Loucy (cell line): ENCODE measurements around the gene ABLIM2.
"Not testable (repeated sequence)": the region's sequence is repeated elsewhere in the genome, so short reads cannot be mapped to it uniquely, and the experiment has no call there.

Experiments
- H2AFZ ChIP-seq: fragments of 200-600 bp; sonication (generic); 2 replicates; pipeline ENCODE4 v1.6.0; 2016; ENCODE audit warnings: antibody characterized with exemption, mild to moderate bottlenecking, low read length, moderate library complexity
- H3F3A ChIP-seq: fragments of 200-600 bp; 2 replicates; pipeline ENCODE4 v1.6.0; 2016; ENCODE audit warnings: antibody characterized with exemption, low read depth, mild to moderate bottlenecking
- H3K27me3 ChIP-seq: fragments of 200-600 bp; sonication (generic); 2 replicates; pipeline ENCODE4 v1.6.1; 2014; ENCODE audit warnings: low read length, mild to moderate bottlenecking; ENCODE audit not compliant: insufficient read depth, poor library complexity, severe bottlenecking
- H3K36me3 ChIP-seq: fragments of 200-600 bp; sonication (generic); 2 replicates; pipeline ENCODE4 v1.6.1; 2016; ENCODE audit warnings: low read length; ENCODE audit not compliant: insufficient read depth
- H3K4me1 ChIP-seq: fragments of 200-600 bp; sonication (generic); 2 replicates; pipeline ENCODE4 v1.5.1; 2014; ENCODE audit warnings: low read length, mild to moderate bottlenecking; ENCODE audit not compliant: insufficient read depth, poor library complexity, severe bottlenecking
- H3K4me2 ChIP-seq: fragments of 200-600 bp; sonication (generic); 2 replicates; pipeline ENCODE4 v1.6.0; 2014; ENCODE audit warnings: antibody characterized with exemption, low read length, low read depth, mild to moderate bottlenecking; ENCODE audit not compliant: poor library complexity, severe bottlenecking
- H3K4me3 ChIP-seq: fragments of 200-600 bp; sonication (generic); 2 replicates; pipeline ENCODE4 v1.5.1; 2014; ENCODE audit warnings: low read length, mild to moderate bottlenecking, mixed read lengths; ENCODE audit not compliant: poor library complexity, severe bottlenecking
- H3K79me2 ChIP-seq: fragments of 200-600 bp; sonication (generic); 2 replicates; pipeline ENCODE4 v1.6.1; 2014; ENCODE audit warnings: low read length; ENCODE audit not compliant: insufficient read depth
- H3K9ac ChIP-seq: fragments of 200-600 bp; sonication (generic); 2 replicates; pipeline ENCODE4 v1.6.0; 2014; ENCODE audit warnings: mild to moderate bottlenecking, low read depth, low read length, moderate library complexity; ENCODE audit not compliant: poor library complexity, severe bottlenecking
- H3K9me2 ChIP-seq: fragments of 200-600 bp; sonication (generic); replicated peaks from 2 replicates; pipeline ENCODE4 v1.6.1; 2016; ENCODE audit warnings: low read depth, low read length, mixed read lengths
- H3K9me3 ChIP-seq: fragments of 200-600 bp; sonication (generic); 2 replicates; pipeline ENCODE4 v1.6.1; 2014; ENCODE audit warnings: mild to moderate bottlenecking, antibody characterized with exemption, low read length, low read depth; ENCODE audit not compliant: insufficient read depth
- H4K20me1 ChIP-seq: fragments of 200-600 bp; sonication (generic); 2 replicates; pipeline ENCODE4 v1.6.0; 2014; ENCODE audit warnings: antibody characterized with exemption, low read length, mild to moderate bottlenecking; ENCODE audit not compliant: insufficient read depth, poor library complexity, severe bottlenecking
- CTCF ChIP-seq: fragments of 200-600 bp; sonication (generic); conservative IDR thresholded peaks from 2 replicates; pipeline ENCODE4 v1.5.1; 2014; ENCODE audit warnings: mild to moderate bottlenecking, antibody characterized with exemption, low read length
- EZH2phosphoT487 ChIP-seq: fragments of 200-600 bp; IDR thresholded peaks from 2 replicates; pipeline ENCODE4 v1.6.1; 2018; ENCODE audit warnings: antibody characterized with exemption, mild to moderate bottlenecking, moderate library complexity, borderline replicate concordance

Gene ABLIM2

GRCh38 chr4:8142556-8142955, 16.1 kb downstream of the ABLIM2 start:
- no peaks in the 10 kb centered on the region for H3K36me3 ChIP-seq
- no peaks in the 10 kb centered on the region for H4K20me1 ChIP-seq
- no peaks in the 10 kb centered on the region for H3K4me1 ChIP-seq
- H3K9me2 ChIP-seq, result no peaks in the 10 kb centered on the region
- no peak overlapping the region for H2AFZ ChIP-seq
- no peak overlapping the region for H3K4me2 ChIP-seq
- no peaks in the 10 kb centered on the region for H3F3A ChIP-seq
- H3K9me3 ChIP-seq, result no peaks in the 10 kb centered on the region
- no peaks in the 10 kb centered on the region for H3K27me3 ChIP-seq
- H3K79me2 ChIP-seq, result no peaks in the 10 kb centered on the region
- TF ChIP-seq CTCF (no peak), EZH2phosphoT487 (no peak)
- no peak overlapping the region for H3K9ac ChIP-seq
- H3K4me3 ChIP-seq, result no peak overlapping the region

GRCh38 chr4:8141935-8142334, 16.7 kb downstream of the ABLIM2 start:
- Histone ChIP-seq H3K9ac (no peak overlapping the region), H4K20me1 (no peaks in the 10 kb centered on the region), H3K4me2 (no peak overlapping the region), H3F3A (no peaks in the 10 kb centered on the region), H3K4me1 (no peaks in the 10 kb centered on the region), H3K9me3 (no peaks in the 10 kb centered on the region), H3K9me2 (no peaks in the 10 kb centered on the region), H3K4me3 (no peak overlapping the region), H2AFZ (no peak overlapping the region), H3K27me3 (no peaks in the 10 kb centered on the region), H3K36me3 (no peaks in the 10 kb centered on the region), H3K79me2 (no peaks in the 10 kb centered on the region)
- TF ChIP-seq CTCF (no peak), EZH2phosphoT487 (no peak)

GRCh38 chr4:8140915-8141314, 17.7 kb downstream of the ABLIM2 start:
- Histone ChIP-seq H3K9me3 (no peaks in the 10 kb centered on the region), H3K4me2 (no peak overlapping the region), H3K27me3 (no peaks in the 10 kb centered on the region), H3K4me1 (no peaks in the 10 kb centered on the region), H3K9me2 (no peaks in the 10 kb centered on the region), H3K4me3 (no peak overlapping the region), H2AFZ (no peak overlapping the region), H3K36me3 (no peaks in the 10 kb centered on the region), H3K9ac (no peak overlapping the region), H3K79me2 (no peaks in the 10 kb centered on the region), H4K20me1 (no peaks in the 10 kb centered on the region), H3F3A (no peaks in the 10 kb centered on the region)
- TF ChIP-seq EZH2phosphoT487 (no peak), CTCF (no peak)

GRCh38 chr4:8139726-8140125, 18.9 kb downstream of the ABLIM2 start:
- H3K9ac ChIP-seq, H3K4me3 ChIP-seq, H3K27me3 ChIP-seq: not testable (repeated sequence)

More at GRCh38 chr4:8139726-8140125, 18.9 kb downstream of the ABLIM2 start:
- not testable (repeated sequence) for H4K20me1 ChIP-seq, H3K4me2 ChIP-seq, H3K36me3 ChIP-seq, H3K9me2 ChIP-seq, H3K9me3 ChIP-seq, H3K79me2 ChIP-seq, H3F3A ChIP-seq, H3K4me1 ChIP-seq, H2AFZ ChIP-seq
